NCI-H2227 treated with DMSO at 0.1 percent for 48 hours (cell line): ENCODE data around the gene PGGHG.
"Not testable (repeated sequence)": the region's sequence is repeated elsewhere in the genome, so short reads cannot be mapped to it uniquely, and the experiment has no call there.

Source experiments
- DNase-seq: peaks from one replicate; lab custom pipeline; 2025; lab: John Stamatoyannopoulos, UW

PGGHG gene

DNA sequence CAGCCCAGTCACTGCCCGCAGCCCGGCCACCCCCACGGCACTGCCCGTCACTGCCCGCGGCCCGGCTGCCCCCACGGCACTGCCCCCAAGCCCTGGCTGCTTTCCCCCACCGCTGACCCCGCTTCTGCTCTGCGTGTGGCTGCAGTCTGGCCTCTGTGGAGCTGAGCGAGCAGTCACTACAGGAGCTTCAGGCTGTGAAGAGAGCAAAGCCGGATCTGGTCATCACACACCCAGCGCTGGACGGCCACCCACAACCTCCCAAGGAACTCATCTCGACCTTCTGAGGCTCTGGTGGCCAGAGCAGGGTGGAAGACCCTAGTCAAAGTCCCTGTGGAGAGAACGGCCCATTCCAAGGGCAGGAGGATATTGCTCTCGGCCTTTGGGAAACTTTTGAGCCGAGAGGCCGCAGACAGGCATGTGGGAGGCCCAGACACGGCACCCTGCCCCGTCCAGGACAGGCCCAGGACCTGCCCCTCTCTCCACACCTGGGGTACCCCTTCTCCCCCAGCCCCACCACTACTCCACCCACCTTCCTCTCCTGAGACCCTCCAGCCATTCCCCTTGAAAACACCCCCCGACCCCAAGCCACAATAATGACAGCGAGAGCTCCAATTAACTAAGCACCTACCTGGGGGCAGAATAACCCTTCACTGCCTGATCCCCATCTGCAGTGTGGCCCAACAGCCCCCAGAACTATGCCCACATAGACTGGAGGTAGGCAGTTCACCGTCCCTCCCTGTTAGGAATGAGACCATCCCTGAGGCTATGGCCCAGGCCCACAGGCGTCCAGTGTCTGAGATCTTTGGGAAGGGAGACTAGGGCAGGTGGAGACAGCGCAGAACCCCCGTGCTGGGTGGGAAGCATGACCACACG, 3.7 kb upstream of the PGGHG start:
- DNase-seq = no peak

DNA sequence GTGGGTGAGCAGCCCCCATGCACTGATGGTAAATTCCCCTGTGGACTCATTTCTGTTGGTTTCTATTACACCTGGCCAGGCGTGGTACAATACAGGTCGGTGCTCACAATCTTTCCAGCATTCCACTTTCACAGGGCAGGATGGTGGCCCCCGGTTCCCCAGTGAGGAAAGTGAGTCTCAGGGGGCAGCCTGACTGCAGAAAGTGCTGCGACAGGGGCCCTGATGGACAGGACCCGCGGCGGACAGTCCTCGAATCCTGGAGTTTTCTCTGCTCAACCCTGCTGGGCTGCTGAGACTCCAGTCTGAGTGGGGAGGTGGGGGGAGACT, 3.1 kb upstream of the PGGHG start:
- DNase-seq = no peak

DNA sequence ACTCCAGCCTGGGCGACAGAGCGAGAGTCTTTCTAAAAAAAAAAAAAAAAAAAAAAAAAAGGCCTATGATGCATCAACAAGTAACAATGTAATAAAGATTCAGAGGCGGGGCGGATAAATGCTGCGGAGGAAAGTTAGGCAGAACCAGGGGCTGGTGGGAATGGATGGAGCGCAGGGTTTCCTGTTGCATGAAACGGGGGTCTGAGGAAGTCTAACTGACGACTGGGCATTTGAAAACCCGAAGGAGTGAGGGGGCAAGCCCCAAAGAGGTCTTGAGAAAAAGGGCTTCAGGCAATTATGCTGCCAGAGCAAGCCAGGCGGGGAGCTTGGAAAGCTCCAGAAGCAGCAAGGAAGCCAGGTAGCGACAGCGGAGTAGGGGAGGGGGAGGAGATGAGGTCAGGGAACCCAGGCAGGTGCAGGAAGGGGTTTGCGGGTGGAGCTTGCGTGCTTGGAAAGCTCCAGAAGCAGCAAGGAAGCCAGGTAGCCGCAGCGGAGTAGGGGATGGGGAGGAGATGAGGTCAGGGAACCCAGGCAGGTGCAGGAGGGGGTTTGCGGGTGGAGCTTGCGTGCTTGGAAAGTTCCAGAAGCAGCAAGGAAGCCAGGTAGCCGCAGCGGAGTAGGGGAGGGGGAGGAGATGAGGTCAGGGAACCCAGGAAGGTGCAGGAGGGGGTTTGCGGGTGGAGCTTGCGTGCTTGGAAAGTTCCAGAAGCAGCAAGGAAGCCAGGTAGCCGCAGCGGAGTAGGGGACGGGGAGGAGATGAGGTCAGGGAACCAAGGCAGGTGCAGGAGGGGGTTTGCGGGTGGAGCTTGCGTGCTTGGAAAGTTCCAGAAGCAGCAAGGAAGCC, 1.7 kb upstream of the PGGHG start:
- not testable (repeated sequence) for DNase-seq

GRCh38 chr11:287821-288477, 977 bp upstream of the PGGHG start:
- DNase-seq = no peak

GRCh38 chr11:289398-289711, 429 bp downstream of the PGGHG start:
- DNase-seq = no peak

- no peak for DNase-seq
Observed at GRCh38 chr11:289712-290620, 1.0 kb downstream of the PGGHG start.

- DNase-seq = no peak
Observed at GRCh38 chr11:290621-291231, 1.8 kb downstream of the PGGHG start.

- DNase-seq = no peak
Observed at GRCh38 chr11:291281-292210, 2.6 kb downstream of the PGGHG start.

DNA sequence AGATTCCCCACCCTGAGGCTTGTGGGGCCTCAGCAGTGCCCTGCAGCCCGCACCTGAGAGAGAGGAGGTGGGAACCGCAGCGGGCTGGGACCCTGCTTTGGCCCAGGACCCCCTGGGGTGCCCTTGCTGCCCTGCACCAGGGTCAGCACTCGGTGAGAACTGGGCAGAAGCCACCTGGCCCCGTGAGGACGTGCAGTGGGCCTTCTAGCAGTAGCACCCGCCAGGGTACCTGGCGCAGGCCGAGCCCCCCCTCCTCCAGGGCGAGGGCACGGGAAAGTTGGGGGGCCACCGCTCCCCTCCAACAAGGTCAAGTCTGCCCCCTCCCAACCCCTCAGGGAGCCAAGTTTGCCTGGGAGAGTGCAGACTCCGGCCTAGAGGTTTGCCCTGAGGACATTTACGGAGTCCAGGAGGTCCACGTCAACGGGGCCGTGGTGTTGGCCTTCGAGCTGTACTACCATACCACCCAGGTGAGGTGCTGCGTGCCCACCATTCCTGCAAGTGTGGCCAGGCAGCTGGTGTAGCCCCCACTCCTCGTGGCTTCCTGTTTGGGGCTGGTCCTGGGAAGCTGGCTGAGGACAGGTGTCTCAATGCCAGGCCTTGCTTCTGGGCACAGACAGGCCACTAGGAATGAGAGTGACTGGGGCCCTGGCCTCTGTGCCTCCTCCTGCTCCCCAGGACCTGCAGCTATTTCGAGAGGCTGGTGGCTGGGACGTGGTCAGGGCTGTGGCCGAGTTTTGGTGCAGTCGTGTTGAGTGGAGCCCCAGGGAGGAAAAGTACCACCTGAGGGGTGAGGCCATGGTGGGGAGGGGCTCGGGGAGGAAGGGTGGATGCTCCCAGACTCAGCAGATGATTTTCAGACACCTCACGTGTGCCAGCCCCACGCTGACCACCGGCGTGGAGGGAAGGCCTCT, 3.5 kb downstream of the PGGHG start:
- DNase-seq = no peak

GRCh38 chr11:293271-293851, 4.4 kb downstream of the PGGHG start:
- DNase-seq = no peak

- no peak for DNase-seq
Observed at GRCh38 chr11:293852-294661, 5.1 kb downstream of the PGGHG start.

DNA sequence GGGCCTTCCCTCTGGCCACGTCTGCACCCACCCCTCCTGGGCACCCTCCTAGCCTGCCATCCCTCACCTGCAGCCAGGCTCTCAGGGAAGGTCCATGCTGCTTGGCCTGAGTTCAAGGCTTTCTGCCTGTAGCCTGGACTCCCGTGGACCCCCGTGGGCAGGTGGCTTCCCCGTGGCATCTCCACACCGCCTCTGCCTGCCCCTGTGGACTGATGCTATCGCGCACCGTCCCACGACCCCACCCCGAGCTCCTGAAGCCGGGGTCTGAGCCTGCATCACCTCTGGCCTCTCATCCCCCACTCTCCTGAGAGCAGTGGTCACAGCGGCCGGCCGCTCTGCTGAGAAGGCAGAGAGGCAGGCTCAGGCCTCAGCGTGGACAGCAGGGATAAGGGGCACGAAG, 5.9 kb downstream of the PGGHG start:
- no peak for DNase-seq

DNA sequence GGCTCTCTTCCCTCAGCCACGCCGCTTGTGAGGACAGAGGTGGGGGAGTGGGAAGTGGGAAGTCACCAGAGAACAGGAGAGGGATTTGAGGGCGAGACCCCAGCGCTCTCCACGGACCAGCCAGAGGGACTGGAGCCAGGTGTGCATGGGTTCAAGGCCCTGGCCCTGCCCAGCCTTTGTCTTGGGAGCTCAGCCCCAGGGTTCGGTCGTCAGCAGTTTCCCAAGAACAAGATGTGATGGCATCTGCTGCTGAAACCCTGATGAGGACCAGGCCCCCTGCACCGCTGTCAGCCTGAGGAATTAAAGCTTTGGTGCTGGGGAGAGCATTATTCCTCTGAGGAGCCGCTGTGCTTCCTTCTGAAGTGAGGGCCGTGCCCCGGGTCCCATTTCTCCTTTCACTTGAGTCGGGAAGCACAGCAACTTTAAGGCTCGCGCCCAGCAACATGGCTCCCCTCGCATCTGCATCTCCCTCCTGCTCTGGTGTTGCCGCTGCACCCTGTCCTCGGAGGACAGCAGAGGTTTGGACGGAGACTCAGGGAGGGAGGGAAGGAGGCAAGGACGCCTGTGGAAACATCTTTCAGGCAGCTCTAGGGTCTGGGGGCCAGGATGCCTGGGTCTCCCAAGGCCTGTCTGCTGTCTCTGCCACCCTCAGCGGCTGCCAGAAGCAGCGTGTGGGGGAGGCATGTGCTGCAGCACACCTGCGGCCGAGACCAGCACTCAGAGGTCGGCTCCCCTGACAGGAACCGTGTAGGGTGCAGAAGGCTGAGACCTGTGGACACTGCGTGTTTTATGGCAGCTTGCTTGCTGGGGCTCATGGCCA, 6.6 kb downstream of the PGGHG start:
- no peak for DNase-seq

DNA sequence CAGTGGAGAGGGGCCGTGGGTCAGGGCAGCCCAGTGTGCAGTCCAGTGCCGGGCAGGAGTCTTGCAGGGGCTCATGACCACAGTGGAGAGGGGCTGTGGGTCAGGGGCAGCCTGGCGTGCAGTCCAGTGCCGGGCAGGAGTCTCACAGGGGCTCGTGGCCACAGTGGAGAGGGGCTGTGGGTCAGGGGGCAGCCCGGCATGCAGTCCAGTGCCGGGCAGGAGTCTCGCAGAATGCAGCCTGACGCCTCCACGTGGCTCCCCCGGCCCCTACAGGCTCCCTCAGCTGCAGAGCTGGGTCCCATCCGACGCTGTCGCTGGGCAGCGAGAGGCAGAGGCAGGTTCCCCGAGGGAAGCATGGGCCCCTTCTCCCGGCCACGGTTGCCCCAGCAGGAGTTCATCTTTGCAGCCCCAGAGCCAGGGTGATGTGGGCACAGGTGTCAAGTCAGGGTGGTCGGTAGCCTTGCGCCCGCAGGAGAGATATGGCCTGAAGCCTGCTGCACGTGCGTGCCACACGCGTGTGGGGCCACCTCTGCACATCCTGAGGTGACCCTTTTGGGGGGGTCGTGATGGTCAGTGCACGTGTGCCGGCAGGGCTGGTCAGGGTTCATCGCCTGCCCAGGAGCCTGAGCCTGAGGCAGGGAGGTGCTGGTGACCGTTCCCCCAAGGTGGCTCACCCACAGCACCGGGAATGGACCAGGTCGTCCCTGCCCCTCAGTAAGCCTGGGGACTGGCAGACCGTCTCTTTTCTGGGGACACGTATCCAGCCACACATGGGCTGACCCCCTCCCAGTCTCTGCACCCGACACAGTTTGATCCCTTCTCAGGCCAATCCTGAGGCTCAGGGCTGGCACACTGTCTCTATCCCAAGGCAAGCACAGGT, 7.5 kb downstream of the PGGHG start:
- DNase-seq = no peak

- DNase-seq = no peak
Observed at GRCh38 chr11:297051-297585, 8.2 kb downstream of the PGGHG start.
